A549 (cell line): ENCODE data around the gene HOMER3. TPM values are rescaled to one million over a fixed set of nuclear protein-coding genes. Genes with fewer than 3 reads are reported as not detected.

ENCODE experiments used
- ATAC-seq, 2 experiments: fragments of 200-7000 bp in 1 of 2; fragments of >200 bp in 1 of 2; cut with Nextera tagmentation in 1 of 2; cut with Tn5 transposase in 1 of 2; 3 replicates each; pipeline versions ENCODE4 v1.8.0 to v1.9.1; 2018 to 2020; ENCODE audit warnings: mild to moderate bottlenecking in 1 of 2, moderate library complexity in 1 of 2
- CTCF ChIA-PET: fragments of 300-600 bp; sonication (Branson Sonifier 250); formaldehyde crosslinking; extraction: SDS; loops from one replicate; lab custom pipeline; 2021; ENCODE audit warnings: antibody characterized with exemption, inconsistent platforms; lab: Yijun Ruan, JAX
- POLR2A ChIA-PET: fragments of 350-600 bp; formaldehyde crosslinking; extraction: SDS; loops from one replicate; lab custom pipeline; 2021; ENCODE audit warnings: antibody characterized with exemption, inconsistent platforms; lab: Yijun Ruan, JAX
- DNase-seq, 2 experiments: peaks; one replicate each; pipeline versions ENCODE4 v3.0.0 to v3.0.0-alpha.2; 2011 to 2016; ENCODE audit warnings: low read depth in 1 of 2, low spot score in 1 of 2
- FAIRE-seq: peaks from 2 replicates; lab custom pipeline; 2011; peaks lifted over from hg19 to GRCh38; lab: Jason Lieb, UNC
- H3K27ac ChIP-seq, 2 experiments: fragments of >200 bp; sonication (Bioruptor Twin); formaldehyde crosslinking; 3 replicates each; pipeline ENCODE4 v1.5.1; 2016 to 2017
- H3K4me1 ChIP-seq: fragments of >200 bp; sonication (Bioruptor Twin); formaldehyde crosslinking; 3 replicates; pipeline ENCODE4 v1.6.1; 2016
- H3K4me2 ChIP-seq: fragments of >200 bp; sonication (Bioruptor Twin); formaldehyde crosslinking; 3 replicates; pipeline ENCODE4 v1.6.1; 2016
- H3K4me3 ChIP-seq: fragments of >200 bp; sonication (Bioruptor Twin); formaldehyde crosslinking; 3 replicates; pipeline ENCODE4 v1.5.1; 2016
- H3K9me3 ChIP-seq: fragments of >200 bp; sonication (Bioruptor Twin); formaldehyde crosslinking; 3 replicates; pipeline ENCODE4 v1.6.1; 2016
- BHLHE40 ChIP-seq: IDR thresholded peaks from 2 replicates; pipeline ENCODE4 v1.6.1; 2012; ENCODE audit warnings: low read depth, low read length, inconsistent platforms
- EP300 ChIP-seq, 2 experiments: fragments of >200 bp; sonication (Bioruptor Twin); formaldehyde crosslinking; IDR thresholded peaks; 2 replicates in 1 of 2; 3 replicates in 1 of 2; pipeline ENCODE4 v1.6.1; 2016 to 2017
- GATA3 ChIP-seq: IDR thresholded peaks from 2 replicates; pipeline ENCODE4 v1.6.1; 2012; ENCODE audit warnings: borderline replicate concordance
- HEYL ChIP-seq: fragments of 250-450 bp; sonication (Bioruptor Pico); IDR thresholded peaks from 2 replicates; pipeline ENCODE4 v1.8.0; 2021; ENCODE audit warnings: mild to moderate bottlenecking, moderate library complexity
- HOXB13 ChIP-seq: fragments of 250-450 bp; sonication (Bioruptor Pico); IDR thresholded peaks from 2 replicates; pipeline ENCODE4 v1.5.0; 2020; ENCODE audit warnings: low read depth, mild to moderate bottlenecking, moderate library complexity
- JUNB ChIP-seq: fragments of >200 bp; sonication (Bioruptor Twin); formaldehyde crosslinking; IDR thresholded peaks from 2 replicates; pipeline ENCODE4 v1.6.1; 2016
- MAFK ChIP-seq: fragments of 450-650 bp; IDR thresholded peaks from 2 replicates; pipeline ENCODE4 v1.6.1; 2014; ENCODE audit not compliant: partially characterized antibody
- NPAS2 ChIP-seq: fragments of 250-450 bp; sonication (Bioruptor Pico); IDR thresholded peaks from 2 replicates; pipeline ENCODE4 v1.8.0; 2022; ENCODE audit warnings: mild to moderate bottlenecking, moderate library complexity, borderline replicate concordance
- NR3C1 ChIP-seq: fragments of >200 bp; sonication (Bioruptor Twin); formaldehyde crosslinking; IDR thresholded peaks from 3 replicates; pipeline ENCODE4 v1.6.1; 2017
- PHF8 ChIP-seq: fragments of 200-600 bp; sonication (generic); IDR thresholded peaks from 2 replicates; pipeline ENCODE4 v1.6.1; 2016; ENCODE audit warnings: low read depth, mild to moderate bottlenecking, antibody characterized with exemption, moderate library complexity, borderline replicate concordance
- RFX5 ChIP-seq: fragments of 450-650 bp; IDR thresholded peaks from 2 replicates; pipeline ENCODE4 v1.7.1; 2014; ENCODE audit warnings: antibody characterized with exemption, mild to moderate bottlenecking, moderate library complexity
- SMC3 ChIP-seq: fragments of >200 bp; sonication (Bioruptor Twin); formaldehyde crosslinking; IDR thresholded peaks from 3 replicates; pipeline ENCODE4 v1.6.1; 2018; ENCODE audit warnings: inconsistent platforms
- SREBF2 ChIP-seq: fragments of 450-650 bp; IDR thresholded peaks from 2 replicates; pipeline ENCODE4 v1.6.1; 2014; ENCODE audit warnings: mild to moderate bottlenecking, moderate library complexity
- TP53 ChIP-seq: fragments of 250-450 bp; sonication (Bioruptor Pico); IDR thresholded peaks from 2 replicates; pipeline ENCODE4 v1.5.0; 2021; ENCODE audit warnings: mild to moderate bottlenecking, moderate library complexity
- ZNF302 ChIP-seq: fragments of 250-450 bp; sonication (Bioruptor Pico); IDR thresholded peaks from 2 replicates; pipeline ENCODE4 v1.9.0; 2021; ENCODE audit warnings: inconsistent platforms, mild to moderate bottlenecking, moderate library complexity
- WGBS: methylation state at CpG from one replicate; pipeline ENCODE4 v1.1.6; 2017; ENCODE audit errors: missing lambda C conversion rate; 5-methylcytosine and 5-hydroxymethylcytosine counted together
- polyA plus RNA-seq, 4 experiments: library from polyadenylated mRNA; depleted of rRNA in 3 of 4; stranded (reverse); fragments of >200 nt; fragmentation: RNase III in 1 of 4; extraction: RNeasy Plus Mini Kit Qiagen cat#74134 plus additional on column Dnase treatment in 1 of 4; gene quantifications; 2 replicates in 3 of 4; 3 replicates in 1 of 4; pipeline ENCODE4 v1.2.3, GENCODE V29; 2011 to 2017
- TF ChIP-seq, protein P1 (sequence below): IDR thresholded peaks from 2 replicates; pipeline ENCODE4 v1.6.1; 2012
- TF ChIP-seq, protein P2 (sequence below): IDR thresholded peaks from 2 replicates; pipeline ENCODE4 v1.6.1; 2012
- TF ChIP-seq, protein P3 (sequence below): IDR thresholded peaks from 2 replicates; pipeline ENCODE4 v1.6.1; 2012; ENCODE audit warnings: low read depth, borderline replicate concordance
- TF ChIP-seq, protein P4 (sequence below): fragments of 250-450 bp; sonication (Bioruptor Pico); IDR thresholded peaks from 2 replicates; pipeline ENCODE4 v1.5.0; 2020; ENCODE audit warnings: low read depth, mild to moderate bottlenecking, moderate library complexity
- TF ChIP-seq, protein P5 (sequence below): fragments of 200-600 bp; sonication (generic); IDR thresholded peaks from 2 replicates; pipeline ENCODE4 v1.6.1; 2016; ENCODE audit warnings: antibody characterized with exemption, mild to moderate bottlenecking, moderate library complexity

HOMER3 gene
- polyA plus RNA-seq, 2 of the 4 experiments (the other 2 are of a cell fraction) = 9.9 to 35.4 TPM

DNA sequence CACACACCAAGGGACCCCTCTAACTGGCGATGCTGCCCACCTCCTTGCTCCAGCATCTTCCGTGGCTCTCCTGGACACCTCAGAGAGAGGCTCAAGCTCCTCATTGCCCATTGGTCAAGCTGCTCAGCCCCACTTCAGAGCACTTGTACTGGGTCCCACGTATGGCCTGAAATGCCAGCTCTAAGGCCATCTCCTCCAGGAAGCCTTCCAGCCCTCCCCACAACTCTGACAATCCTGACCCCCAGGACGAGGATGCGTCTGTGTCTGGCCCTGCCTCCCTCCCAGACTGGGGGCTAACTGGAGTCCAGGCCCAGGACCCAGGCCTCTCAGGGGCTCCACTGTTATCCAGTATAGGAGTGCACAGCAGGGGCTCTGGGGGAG lies 7.9 kb upstream of the HOMER3 start:
- 86% methylated on average over 3 of the region's 5 CpGs for WGBS
- ATAC-seq = no peak
- DNase-seq = no peak
- Histone ChIP-seq H3K27ac (no peak overlapping the region), H3K9me3 (no peaks in the 10 kb centered on the region), H3K4me2 (no peak overlapping the region), H3K4me1 (0 out of 3 replicates have a peak, but pooled peaks cover 2% of the 10 kb centered on the region)
- CTCF ChIA-PET = interaction anchor here (1.8 to 5.1 kb wide), 2 partner anchors 38 to 46 kb away, joined by 4 to 26 read pairs; no protein-coding TSS in a partner anchor
- no peak for FAIRE-seq
- POLR2A ChIA-PET = interaction anchor here (0.9 kb wide), 1 partner anchor 156 kb away, joined by 3 read pairs; no protein-coding TSS in a partner anchor
- TF ChIP-seq, protein P1, sequence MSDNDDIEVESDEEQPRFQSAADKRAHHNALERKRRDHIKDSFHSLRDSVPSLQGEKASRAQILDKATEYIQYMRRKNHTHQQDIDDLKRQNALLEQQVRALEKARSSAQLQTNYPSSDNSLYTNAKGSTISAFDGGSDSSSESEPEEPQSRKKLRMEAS = no peak
- no peak for TF ChIP-seq PHF8
- no peak for TF ChIP-seq SREBF2
- TF ChIP-seq, protein P2, sequence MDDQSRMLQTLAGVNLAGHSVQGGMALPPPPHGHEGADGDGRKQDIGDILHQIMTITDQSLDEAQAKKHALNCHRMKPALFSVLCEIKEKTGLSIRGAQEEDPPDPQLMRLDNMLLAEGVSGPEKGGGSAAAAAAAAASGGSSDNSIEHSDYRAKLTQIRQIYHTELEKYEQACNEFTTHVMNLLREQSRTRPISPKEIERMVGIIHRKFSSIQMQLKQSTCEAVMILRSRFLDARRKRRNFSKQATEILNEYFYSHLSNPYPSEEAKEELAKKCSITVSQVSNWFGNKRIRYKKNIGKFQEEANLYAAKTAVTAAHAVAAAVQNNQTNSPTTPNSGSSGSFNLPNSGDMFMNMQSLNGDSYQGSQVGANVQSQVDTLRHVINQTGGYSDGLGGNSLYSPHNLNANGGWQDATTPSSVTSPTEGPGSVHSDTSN = no peak
- TF ChIP-seq GATA3 = no peak
- TF ChIP-seq MAFK = no peak
- no peak for TF ChIP-seq HEYL (CRISPR knock-in tag)
- TF ChIP-seq JUNB = no peak
- no peak for TF ChIP-seq NR3C1
- TF ChIP-seq NPAS2 (CRISPR knock-in tag) = no peak
- TF ChIP-seq BHLHE40 = no peak
- no peak for TF ChIP-seq RFX5
- TF ChIP-seq, protein P3, sequence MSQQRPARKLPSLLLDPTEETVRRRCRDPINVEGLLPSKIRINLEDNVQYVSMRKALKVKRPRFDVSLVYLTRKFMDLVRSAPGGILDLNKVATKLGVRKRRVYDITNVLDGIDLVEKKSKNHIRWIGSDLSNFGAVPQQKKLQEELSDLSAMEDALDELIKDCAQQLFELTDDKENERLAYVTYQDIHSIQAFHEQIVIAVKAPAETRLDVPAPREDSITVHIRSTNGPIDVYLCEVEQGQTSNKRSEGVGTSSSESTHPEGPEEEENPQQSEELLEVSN = no peak
- TF ChIP-seq HOXB13 (CRISPR knock-in tag) = no peak
- no peak for TF ChIP-seq ZNF302
- TF ChIP-seq, all 56 proteins: peak for 0
- H3K4me3 ChIP-seq = no peak overlapping the region

DNA sequence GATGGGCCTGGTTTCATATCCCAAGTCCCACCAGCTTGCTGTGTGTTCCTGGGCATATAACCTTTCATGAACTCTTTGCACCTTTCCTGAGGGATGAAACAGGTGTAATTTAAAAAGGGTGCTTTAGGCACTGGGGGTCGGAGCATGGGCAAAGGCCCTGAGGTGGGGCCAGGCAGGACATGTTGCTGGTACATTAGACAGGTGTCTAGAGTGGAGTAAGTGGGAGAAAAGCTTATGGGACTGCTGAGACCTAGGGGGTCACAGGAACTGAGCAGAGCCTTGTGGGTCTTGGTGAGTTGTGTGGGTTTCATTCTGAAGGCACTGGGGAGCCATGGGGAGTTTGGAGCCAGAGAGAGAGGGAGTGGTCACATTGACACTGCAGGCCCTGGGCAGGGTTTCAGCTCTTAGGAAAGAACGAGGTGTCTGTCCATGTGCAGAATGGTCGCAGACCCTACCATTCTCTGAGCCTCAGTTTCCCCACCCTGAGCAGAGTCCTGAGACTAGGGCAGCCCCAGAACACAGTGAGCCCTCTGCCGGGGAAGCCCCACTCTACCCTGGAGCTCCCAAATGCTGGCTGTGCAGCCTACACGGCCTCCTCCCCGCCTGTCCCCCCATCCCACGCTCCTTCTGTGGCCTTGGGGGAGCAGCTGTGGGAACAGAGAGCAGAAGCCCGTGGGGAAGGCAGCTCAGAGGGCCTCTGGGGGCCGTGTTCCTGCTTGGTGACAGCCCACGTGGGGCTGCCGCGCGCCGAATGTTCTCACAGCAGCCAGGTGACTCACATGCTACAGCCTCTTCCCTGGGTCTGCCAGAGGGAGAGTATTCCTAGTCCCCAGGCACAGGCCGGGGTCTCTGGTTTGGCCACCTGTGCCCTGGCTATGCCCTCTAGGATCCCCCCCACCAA lies 7.3 kb upstream of the HOMER3 start:
- CTCF ChIA-PET = interaction anchor here (0.8 to 5.1 kb wide), 2 partner anchors 12 to 39 kb away, joined by 5 to 26 read pairs; no protein-coding TSS in a partner anchor
- POLR2A ChIA-PET = interaction anchor here (0.9 kb wide), 1 partner anchor 157 kb away, joined by 3 read pairs; no protein-coding TSS in a partner anchor
- WGBS = 72% methylated on average over 6 of the region's 15 CpGs
- H3K4me3 ChIP-seq = no peak overlapping the region
- no peak for FAIRE-seq
- no peak; a peak in 1 of 6 replicates for ATAC-seq
- no peak overlapping the region for H3K27ac ChIP-seq
- H3K9me3 ChIP-seq = no peaks in the 10 kb centered on the region
- no peak for DNase-seq
- TF ChIP-seq, protein P4, sequence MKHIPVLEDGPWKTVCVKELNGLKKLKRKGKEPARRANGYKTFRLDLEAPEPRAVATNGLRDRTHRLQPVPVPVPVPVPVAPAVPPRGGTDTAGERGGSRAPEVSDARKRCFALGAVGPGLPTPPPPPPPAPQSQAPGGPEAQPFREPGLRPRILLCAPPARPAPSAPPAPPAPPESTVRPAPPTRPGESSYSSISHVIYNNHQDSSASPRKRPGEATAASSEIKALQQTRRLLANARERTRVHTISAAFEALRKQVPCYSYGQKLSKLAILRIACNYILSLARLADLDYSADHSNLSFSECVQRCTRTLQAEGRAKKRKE = no peak
- TF ChIP-seq, protein P5, sequence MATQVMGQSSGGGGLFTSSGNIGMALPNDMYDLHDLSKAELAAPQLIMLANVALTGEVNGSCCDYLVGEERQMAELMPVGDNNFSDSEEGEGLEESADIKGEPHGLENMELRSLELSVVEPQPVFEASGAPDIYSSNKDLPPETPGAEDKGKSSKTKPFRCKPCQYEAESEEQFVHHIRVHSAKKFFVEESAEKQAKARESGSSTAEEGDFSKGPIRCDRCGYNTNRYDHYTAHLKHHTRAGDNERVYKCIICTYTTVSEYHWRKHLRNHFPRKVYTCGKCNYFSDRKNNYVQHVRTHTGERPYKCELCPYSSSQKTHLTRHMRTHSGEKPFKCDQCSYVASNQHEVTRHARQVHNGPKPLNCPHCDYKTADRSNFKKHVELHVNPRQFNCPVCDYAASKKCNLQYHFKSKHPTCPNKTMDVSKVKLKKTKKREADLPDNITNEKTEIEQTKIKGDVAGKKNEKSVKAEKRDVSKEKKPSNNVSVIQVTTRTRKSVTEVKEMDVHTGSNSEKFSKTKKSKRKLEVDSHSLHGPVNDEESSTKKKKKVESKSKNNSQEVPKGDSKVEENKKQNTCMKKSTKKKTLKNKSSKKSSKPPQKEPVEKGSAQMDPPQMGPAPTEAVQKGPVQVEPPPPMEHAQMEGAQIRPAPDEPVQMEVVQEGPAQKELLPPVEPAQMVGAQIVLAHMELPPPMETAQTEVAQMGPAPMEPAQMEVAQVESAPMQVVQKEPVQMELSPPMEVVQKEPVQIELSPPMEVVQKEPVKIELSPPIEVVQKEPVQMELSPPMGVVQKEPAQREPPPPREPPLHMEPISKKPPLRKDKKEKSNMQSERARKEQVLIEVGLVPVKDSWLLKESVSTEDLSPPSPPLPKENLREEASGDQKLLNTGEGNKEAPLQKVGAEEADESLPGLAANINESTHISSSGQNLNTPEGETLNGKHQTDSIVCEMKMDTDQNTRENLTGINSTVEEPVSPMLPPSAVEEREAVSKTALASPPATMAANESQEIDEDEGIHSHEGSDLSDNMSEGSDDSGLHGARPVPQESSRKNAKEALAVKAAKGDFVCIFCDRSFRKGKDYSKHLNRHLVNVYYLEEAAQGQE = no peak
- TF ChIP-seq, protein P1 = no peak
- no peak for TF ChIP-seq EP300 (IDR thresholded peaks at IDR 0.05)
- no peak for TF ChIP-seq SMC3
- TF ChIP-seq RFX5 = no peak
- no peak for TF ChIP-seq TP53 (CRISPR knock-in tag)
- no peak for TF ChIP-seq PHF8
- H3K4me2 ChIP-seq = no peak overlapping the region
- 0 out of 3 replicates have a peak, but pooled peaks cover 2% of the 10 kb centered on the region for H3K4me1 ChIP-seq
